ENCODE measurements around the gene SUGCT. TPM values are rescaled to one million over a fixed set of nuclear protein-coding genes. Genes with fewer than 3 reads are reported as not detected.
A peak's percentile ranks its signal among the peaks of the same experiment; 100 is the strongest.

Gene SUGCT
- total RNA-seq, 2 donors from 2014 or later, result 10.3 to 18.6 TPM

DNA sequence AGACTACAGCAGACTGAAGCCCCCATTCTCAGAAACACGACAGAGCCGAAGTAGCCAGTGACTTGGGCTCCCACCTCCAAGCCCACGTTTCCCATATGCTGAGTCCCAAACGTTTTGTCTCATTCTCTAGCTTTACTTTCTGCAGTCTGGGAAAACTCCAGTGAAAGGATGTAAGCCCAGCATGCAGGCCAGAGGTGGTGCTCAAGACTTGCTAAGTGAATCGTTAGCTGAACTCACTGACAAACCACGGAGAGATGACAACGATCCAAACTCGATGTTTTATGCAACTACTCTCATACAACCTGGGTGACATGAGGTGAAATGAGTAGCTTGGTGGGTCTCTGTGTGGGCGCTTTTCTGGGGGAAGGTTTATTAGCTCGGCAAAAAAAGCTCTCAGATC is 731.8 kb downstream of the SUGCT start:
- intact Hi-C loops (cut with DNase I, micrococcal nuclease), result no loop called here
- DNase-seq (no peak), ATAC-seq (no peak)

DNA sequence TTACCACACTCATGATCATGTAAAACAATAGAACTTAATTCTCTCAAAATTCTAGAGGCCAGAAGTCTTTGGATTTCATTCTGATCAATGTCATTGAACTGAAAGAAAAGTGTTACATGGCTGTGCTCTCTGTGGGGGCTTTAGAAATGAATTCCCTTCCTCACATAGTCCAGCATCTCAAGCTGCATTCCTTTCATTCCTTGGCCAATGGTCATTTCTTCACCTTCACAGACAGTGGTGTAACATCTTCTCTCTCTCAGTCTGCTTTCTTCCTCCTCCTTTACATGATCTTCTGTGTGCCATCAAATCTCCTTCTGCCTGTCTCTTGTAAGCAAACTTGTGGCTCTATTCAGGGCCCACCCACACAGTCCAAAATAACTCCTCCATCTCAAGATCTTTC is 735.3 kb downstream of the SUGCT start:
- no peak for ATAC-seq
- intact Hi-C loops (cut with DNase I, micrococcal nuclease), result no loop called here
- no peak for DNase-seq

DNA sequence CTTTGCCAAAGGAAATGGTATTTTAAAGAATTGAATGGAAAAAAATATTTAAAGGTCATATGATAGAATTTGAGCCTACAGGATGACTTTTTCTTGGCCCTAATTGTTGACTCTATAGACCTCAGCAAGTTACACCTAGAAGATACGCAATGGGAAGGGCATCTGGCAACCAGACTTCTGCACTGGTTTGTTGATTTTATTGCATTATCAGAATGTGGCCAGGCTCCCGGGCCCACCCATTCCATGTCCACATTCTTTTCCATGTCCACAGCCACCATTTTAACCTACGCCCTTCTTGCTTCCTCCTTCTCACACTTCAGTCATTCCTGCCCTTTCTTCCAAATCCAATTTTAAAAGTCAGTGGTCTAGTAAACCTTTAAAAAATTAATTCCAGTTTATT is 738.4 kb downstream of the SUGCT start:
- DNase-seq (no peak), ATAC-seq (peak; percentile 80)
- intact Hi-C loops (cut with DNase I, micrococcal nuclease), result no loop called here

- ATAC-seq (no peak), DNase-seq (no peak)
- intact Hi-C loops (cut with DNase I, micrococcal nuclease), result no loop called here
These were observed 740.0 kb downstream of the SUGCT start for GRCh38 chr7:40874756-40875155.

GRCh38 chr7:40876601-40877000 is 741.8 kb downstream of the SUGCT start:
- intact Hi-C loops (cut with DNase I, micrococcal nuclease), result no loop called here
- no peak for ATAC-seq
- DNase-seq, result no peak

DNA sequence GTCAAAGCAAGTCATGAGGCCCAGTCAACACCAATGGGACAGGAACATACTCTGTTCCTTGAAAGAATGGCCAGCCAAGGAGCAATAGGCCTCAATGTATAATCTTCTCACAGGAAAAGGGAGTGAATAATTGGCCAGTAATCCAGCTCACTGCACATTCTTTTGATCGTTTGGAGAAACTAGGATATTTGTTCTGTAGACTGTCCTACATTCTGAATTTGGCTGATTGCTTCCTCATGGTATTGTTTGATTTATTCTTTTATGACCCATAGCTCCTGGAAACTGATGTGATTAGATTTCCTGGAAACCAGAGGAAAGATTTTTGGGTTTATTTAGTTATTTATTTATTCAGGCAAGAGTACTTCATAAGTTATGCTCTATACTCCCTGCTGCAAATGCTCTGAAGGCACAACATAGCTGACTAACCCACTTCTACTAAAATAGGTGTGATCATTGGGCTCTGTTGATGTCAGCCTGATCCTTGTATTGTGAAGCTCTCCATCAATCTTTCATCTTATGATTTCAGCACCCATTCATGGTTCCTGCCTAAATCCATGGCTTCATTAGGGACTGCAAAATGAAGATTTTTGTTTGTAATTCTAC is 745.2 kb downstream of the SUGCT start:
- intact Hi-C loops (cut with DNase I, micrococcal nuclease), result no loop called here
- no peak for DNase-seq
- ATAC-seq, result peak; percentile 53

- intact Hi-C loops (cut with DNase I, micrococcal nuclease), result no loop called here
These were observed 745.8 kb downstream of the SUGCT start for GRCh38 chr7:40880581-40880980.

GRCh38 chr7:40881405-40881926 is 746.7 kb downstream of the SUGCT start:
- peak; percentile 50 for ATAC-seq
- intact Hi-C loops (cut with DNase I, micrococcal nuclease), result no loop called here
- no peak for DNase-seq

More at GRCh38 chr7:40880581-40880980, 745.8 kb downstream of the SUGCT start:
- ATAC-seq (no peak), DNase-seq (no peak)

DNA sequence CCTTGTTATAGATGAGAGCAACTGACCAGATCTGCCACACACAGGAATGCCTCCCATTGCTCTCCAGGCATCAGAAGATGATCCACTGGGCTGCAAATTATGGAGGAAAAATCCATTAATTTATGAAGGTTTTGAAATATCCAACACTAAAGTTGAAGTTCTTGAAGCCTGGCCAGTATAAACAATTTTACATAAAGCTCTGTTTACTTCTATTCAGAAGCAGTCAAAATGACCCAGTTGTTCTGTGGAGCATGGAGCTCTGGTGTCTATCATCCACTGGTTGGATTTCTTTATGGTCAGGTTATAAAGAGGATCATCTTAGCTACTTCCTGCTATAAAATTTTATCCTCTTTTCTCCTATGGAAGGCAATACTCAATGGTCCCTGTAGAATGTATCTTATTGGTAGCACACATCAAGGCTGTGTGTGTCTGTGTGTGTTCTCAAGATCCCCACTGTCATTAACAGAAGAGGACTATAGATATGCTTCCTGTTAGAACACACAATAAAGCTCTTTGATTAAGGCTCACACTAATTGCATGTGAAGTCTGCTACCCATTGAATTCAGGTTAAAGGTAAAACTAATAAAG is 747.4 kb downstream of the SUGCT start:
- intact Hi-C loops (cut with DNase I, micrococcal nuclease), result no loop called here
- DNase-seq (no peak), ATAC-seq (peak; percentile 87)

DNA sequence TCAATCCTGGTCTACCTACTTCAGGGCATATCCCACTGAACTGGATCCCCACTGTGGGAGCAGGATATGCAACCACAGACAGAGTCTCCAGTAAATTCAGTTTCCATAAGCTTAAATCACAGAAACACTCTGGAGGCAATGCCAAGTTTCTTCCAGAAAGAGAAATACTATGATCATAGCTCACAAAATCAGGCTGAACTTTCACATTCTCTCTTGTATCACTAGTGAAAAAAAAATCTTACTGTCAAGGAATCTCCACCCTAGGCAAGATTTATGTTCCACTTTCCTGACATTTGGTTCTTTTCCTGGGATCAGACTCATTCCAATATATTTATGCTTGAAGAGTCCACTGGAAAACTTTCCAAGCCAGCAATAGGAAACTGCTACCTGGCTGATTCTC is 749.0 kb downstream of the SUGCT start:
- intact Hi-C loops (cut with DNase I, micrococcal nuclease), result no loop called here
- DNase-seq (no peak), ATAC-seq (no peak)

- ATAC-seq, result no peak
- intact Hi-C loops (cut with DNase I, micrococcal nuclease), result no loop called here
- DNase-seq, result no peak
These were observed 749.4 kb downstream of the SUGCT start for GRCh38 chr7:40884241-40884640.

DNA sequence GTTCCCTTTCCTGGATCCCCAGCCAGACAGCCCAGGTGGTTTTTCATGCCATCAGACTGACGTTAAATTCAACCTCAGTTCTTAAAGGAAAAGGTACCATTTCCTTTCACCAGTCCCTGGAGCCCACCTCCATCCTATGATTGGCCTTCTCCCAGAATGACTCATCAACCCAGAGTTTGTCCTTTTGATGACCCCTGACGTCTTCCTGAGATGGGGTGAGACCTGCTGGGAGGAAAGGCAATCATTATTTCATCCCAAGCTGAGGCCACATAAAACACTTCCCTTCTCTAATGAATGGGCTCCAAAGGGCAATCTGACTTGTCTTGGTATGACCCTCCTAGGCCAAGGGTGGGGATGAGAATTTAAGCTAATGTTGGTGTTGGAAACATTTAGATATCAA is 750.7 kb downstream of the SUGCT start:
- no peak for DNase-seq
- ATAC-seq, result no peak
- intact Hi-C loops (cut with DNase I, micrococcal nuclease), result no loop called here

GRCh38 chr7:40887099-40887498 is 752.3 kb downstream of the SUGCT start:
- intact Hi-C loops (cut with DNase I, micrococcal nuclease), result no loop called here
- ATAC-seq (no peak), DNase-seq (no peak)

- ATAC-seq, result peak; percentile 97
- intact Hi-C loops (cut with DNase I, micrococcal nuclease), result no loop called here
- peak; percentile 24 to 58 for DNase-seq
These were observed 753.7 kb downstream of the SUGCT start for GRCh38 chr7:40888499-40888898.

DNA sequence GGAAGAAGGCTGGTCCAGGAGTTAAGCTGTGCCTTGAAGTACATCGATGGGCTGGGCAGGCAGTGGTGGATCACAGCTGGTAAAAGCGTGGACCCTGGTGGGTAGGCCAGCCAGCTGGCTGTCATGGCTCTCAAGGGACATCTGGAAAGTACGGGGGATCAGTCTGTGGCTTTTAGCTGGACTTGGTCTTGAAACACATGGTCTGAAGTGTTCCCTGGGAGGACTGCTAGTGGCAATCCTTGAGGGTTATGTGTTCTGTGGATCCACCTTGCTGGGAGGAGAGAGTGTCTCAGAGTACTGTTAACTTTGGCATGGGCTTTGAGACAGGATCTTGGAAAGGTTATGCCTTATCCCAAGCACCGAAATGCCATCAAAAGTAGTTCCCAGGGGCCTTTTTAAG is 754.3 kb downstream of the SUGCT start:
- DNase-seq, result no peak
- ATAC-seq, result no peak
- intact Hi-C loops (cut with DNase I, micrococcal nuclease), result no loop called here

DNA sequence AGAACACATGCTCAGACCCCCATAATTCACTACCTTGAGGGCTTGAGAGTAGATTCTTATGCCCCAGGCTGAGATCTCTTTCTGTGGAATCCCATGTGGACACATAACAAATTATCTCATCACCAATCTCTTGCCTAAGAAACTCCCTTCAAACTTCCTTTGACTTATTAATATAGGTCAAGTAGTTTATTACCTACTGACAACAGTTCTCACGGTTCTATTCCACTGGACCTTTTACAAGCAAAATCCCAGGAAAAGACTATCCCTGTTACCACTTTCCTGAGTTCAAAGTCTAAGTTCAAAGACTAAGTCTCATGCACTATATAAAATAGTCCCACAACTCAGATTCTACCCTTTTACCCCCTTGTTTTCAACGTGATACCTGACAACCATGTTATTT is 754.7 kb downstream of the SUGCT start:
- peak; percentile 67 for ATAC-seq
- intact Hi-C loops (cut with DNase I, micrococcal nuclease), result no loop called here

DNA sequence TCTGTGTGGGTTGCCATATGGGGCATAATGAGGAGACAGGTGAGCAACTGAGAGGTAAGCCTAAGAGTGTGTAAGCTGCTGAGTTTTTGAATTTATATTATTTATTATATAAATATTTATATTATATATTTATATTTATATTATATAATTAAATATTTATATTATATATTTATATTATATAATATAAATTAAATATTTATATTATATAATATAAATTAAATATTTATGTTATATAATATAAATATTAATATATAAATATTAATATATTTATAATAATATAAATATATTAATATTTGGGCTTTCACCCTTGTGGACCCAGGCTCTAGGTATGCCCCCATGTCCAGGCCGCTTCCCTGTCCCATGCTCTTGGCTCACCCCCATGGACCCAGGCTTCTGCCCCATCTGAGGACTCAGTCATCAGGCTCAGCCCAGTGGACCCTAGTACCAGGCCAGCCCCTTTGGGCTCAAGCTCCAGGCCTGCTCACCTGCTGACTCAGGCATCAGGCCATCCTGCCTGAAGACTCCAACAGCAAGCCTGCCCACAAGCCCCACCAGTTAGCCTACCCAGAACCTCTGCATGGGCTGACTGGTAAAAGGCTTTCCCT is 755.4 kb downstream of the SUGCT start:
- no peak for DNase-seq
- no peak for ATAC-seq
- intact Hi-C loops (cut with DNase I, micrococcal nuclease), result no loop called here

More for the DNA sequence above, 754.7 kb downstream of the SUGCT start:
- DNase-seq, result no peak

DNA sequence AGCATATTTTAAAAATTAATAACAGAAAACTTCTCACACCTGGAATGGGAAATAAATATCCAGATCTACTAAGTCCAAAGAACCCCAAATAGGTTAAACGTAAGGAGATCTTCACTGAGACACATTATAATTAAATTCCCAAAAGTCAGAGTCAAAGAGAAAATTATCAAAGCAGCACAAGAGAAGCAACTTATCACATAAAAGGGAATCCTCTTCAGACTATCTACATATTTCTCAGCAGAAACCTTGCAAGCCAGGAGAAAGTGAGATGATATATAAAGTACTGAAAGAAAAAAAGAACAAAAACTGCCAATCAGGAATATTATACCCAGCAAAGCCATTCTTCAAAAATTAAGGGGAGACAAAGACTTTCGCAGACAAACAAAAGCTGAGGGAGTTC is 756.4 kb downstream of the SUGCT start:
- ATAC-seq (no peak), DNase-seq (no peak)
- intact Hi-C loops (cut with DNase I, micrococcal nuclease), result no loop called here

DNA sequence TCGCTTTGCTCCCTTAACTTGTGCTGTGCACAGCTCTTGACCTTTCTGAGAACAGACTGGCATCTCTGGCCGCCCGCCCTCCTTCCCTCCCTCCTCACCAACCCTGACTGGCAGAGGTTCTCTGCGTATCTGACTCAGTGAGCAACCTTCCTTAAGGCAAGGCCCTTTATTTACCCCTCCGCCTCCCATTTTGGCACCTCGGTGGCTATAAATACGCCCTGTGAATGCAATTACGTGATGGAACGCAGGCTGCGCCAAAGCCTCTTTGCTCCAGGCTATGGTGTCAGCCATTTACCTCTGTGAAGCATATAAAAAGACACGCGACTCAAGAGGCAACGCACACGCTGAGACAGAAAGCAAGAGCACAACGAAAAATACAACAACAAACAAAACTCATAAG is 764.3 kb downstream of the SUGCT start:
- ATAC-seq, result no peak

More for the DNA sequence above, 764.3 kb downstream of the SUGCT start:
- intact Hi-C loops (cut with DNase I, micrococcal nuclease), result no loop called here
- DNase-seq, result peak in 1 of 2 donors; percentile 56

Measured in left colon (tissue), 2 donors.